Measurements from ENCODE around the gene PAN3.
"Not testable (repeated sequence)": the region's sequence is repeated elsewhere in the genome, so short reads cannot be mapped to it uniquely, and the experiment has no call there.

DNA sequence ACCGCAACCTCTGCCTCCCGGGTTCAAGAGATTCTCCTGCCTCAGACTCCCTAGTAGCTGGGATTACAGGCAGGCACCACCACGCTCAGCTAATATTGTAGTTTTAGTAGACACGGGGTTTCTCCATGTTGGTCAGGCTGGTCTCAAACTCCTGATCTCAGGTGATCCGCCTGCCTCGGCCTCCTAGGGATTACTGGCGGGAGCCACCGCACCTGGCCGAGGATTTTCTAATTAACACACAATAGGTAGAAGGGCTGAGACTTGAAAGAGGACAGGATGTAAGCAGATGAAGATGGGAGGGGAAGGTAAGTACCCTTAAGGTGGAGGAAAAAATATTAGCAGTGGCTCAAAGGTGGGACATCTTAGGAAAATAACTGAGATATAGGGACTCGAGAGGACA is 3.2 kb downstream of the PAN3 start:
- TF ChIP-seq POLR2AphosphoS5, POLR2A (IDR thresholded peaks at IDR 0.05): not testable (repeated sequence)
- TF ChIP-seq, protein P1, sequence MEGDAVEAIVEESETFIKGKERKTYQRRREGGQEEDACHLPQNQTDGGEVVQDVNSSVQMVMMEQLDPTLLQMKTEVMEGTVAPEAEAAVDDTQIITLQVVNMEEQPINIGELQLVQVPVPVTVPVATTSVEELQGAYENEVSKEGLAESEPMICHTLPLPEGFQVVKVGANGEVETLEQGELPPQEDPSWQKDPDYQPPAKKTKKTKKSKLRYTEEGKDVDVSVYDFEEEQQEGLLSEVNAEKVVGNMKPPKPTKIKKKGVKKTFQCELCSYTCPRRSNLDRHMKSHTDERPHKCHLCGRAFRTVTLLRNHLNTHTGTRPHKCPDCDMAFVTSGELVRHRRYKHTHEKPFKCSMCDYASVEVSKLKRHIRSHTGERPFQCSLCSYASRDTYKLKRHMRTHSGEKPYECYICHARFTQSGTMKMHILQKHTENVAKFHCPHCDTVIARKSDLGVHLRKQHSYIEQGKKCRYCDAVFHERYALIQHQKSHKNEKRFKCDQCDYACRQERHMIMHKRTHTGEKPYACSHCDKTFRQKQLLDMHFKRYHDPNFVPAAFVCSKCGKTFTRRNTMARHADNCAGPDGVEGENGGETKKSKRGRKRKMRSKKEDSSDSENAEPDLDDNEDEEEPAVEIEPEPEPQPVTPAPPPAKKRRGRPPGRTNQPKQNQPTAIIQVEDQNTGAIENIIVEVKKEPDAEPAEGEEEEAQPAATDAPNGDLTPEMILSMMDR (IDR thresholded peaks at IDR 0.05 in 8 of 11, conservative IDR thresholded peaks at IDR 0.05 in 3 of 11): not testable (repeated sequence)
